KG1 (cell line): ENCODE data around the gene SRP19.
"Not testable (repeated sequence)": the region's sequence is repeated elsewhere in the genome, so short reads cannot be mapped to it uniquely, and the experiment has no call there.

Experiments used
- DNase-seq: peaks from one replicate; lab custom pipeline; 2025; lab: John Stamatoyannopoulos, UW

SRP19 gene

GRCh38 chr5:112870966-112871365, 9.9 kb downstream of the SRP19 start:
- no peak for DNase-seq

GRCh38 chr5:112876362-112876761, 15.3 kb downstream of the SRP19 start:
- no peak for DNase-seq

DNA sequence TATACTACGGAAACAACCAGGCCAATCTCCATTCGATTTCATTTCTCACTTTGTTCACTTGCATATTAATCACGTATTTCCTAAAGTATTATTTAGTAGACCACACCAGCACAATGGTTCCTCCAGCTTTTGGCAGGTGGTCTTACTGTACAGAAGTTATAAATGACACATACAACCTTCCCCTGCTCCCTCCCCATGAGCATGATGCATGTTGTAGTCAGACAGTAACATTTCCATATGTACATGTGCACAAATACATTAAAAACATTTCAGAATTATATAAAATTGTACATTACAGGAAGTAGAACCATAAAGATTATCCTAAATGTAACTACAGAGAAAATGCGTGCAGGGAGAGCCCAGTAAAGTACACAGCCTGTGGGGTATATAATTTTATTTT, 17.0 kb downstream of the SRP19 start:
- DNase-seq: no peak

DNA sequence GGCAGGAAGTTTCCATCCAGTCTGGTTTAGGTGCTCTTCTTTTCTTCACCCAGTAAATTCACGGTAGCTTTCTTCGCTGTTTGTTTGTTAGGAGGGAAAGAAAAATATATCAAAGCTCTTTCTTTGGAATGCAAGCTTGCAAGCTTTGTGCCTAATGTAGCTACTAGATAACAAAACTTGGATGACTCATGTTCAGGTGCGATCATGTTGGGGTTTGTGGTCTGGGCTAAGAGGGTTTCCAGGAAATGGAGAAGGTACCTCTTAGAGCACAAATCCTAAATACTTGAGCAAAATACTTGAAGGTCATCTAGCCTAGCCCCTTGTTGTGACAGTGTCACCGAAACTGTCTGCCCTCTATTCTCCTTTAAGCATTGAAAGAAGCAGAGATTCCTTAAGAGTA, 17.7 kb downstream of the SRP19 start:
- DNase-seq: no peak

DNA sequence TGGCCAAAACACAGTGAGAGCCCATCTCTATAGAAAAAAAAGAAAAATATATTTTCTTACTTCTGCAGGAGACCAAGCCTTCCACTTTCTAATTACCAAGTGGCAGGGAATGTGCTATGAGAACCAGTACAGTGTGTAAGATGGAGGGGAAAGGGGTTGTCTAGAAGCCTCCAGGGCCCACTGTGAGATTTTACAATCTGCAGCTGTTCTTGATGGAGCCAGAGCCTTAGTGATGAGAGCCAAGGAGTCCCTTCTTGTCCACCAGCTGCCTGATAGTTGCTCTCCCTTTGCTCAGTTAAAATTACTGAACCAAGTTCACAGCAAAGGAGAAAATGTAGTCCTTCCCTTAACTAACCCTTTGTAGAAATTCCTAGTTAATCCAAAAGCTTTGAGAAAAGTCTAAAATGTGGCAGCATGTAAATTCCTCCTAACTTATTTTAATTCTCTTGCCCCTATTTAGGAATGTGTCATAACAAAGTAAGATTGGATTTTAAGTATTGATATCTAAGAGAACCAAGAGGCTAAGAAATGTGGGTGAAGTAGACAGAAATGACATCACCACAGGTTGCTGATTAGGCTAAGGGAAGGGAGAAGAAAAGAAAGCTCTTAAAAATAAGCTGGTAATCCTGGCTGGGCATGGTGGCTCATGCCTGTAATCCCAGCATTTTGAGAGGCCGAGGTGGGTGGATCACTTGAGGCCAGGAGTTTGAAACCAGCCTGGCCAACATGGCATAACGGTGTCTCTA, 19.3 kb downstream of the SRP19 start:
- DNase-seq: no peak

DNA sequence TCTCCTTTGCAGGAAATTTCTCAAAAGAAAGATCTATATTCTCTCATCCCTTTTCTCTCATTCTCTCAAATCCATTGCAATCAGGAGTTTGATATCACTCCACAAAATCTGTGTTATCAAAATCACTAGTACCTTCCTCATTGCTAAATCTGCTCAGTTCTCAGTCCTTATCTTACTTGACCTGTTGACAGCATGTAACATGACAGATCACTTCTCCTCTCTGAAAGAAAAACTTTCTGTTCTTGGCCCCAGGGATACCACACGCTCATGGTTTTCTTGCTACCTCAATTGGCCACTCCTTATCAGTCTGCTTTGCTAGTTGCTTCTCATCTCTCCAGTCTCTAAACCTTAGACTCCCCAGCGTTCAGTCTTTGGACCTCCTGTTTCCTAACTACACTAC, 22.1 kb downstream of the SRP19 start:
- no peak for DNase-seq

GRCh38 chr5:112885001-112885400, 23.9 kb downstream of the SRP19 start:
- DNase-seq: no peak

- DNase-seq: no peak
These were observed 25.9 kb downstream of the SRP19 start for GRCh38 chr5:112886975-112887374.

GRCh38 chr5:112892066-112892465, 31.0 kb downstream of the SRP19 start:
- not testable (repeated sequence) for DNase-seq

DNA sequence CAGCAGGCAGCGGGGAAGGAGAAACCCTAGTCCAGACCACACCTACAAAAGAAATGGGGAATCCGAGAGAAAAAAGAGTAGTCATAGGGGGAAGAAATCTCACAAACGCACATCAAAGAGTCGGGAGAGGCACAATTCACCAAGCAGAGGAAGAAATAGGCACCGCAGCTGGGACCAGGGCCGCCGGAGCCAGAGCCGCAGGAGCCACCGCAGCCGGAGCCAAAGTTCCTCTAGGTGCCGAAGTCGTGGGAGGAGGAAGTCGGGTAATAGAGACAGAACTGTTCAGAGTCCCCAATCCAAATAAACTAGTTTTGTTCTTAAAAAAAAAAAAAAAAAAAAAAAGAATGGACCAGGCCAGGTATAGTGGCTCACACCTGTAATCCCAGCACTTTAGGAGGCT, 31.7 kb downstream of the SRP19 start:
- DNase-seq: no peak

DNA sequence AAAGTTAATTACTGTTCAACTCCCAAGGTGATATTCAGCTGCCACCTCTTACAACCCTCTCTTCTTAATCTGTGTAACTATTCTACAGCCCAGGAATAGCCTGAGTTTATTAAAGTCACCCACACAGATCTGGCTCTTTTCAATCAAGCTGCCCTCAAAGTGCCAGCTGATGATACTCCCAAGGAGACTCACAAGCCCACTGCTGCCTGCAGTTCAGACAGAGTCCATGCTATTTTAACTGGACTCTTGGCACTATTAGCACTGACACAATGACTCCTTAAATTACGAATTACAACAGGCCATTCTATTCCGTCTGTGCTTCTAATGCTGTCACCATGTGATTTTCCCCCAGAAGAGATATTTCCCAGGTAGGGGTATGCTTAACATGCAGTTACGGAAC, 34.6 kb downstream of the SRP19 start:
- no peak for DNase-seq

DNA sequence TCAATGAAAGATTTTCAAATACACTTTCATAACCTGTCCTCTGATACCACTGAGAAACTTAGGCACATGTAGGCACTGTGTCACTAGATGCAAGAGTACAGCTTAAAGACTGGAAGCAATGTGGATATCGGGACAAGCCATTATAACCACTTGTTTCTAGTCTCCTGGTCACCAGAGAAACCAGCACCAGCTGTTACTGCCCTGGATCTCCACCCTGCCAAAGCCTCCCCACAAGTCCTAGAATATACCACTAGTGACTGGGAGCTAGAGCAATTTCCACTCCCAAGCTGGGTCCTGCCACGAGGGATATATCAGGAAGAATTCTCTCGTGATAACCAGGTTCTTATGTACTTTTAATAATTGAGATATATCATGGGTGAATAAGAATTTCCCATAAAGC, 41.5 kb downstream of the SRP19 start:
- DNase-seq: no peak

- not testable (repeated sequence) for DNase-seq
These were observed 43.9 kb downstream of the SRP19 start for GRCh38 chr5:112904996-112905395.

DNA sequence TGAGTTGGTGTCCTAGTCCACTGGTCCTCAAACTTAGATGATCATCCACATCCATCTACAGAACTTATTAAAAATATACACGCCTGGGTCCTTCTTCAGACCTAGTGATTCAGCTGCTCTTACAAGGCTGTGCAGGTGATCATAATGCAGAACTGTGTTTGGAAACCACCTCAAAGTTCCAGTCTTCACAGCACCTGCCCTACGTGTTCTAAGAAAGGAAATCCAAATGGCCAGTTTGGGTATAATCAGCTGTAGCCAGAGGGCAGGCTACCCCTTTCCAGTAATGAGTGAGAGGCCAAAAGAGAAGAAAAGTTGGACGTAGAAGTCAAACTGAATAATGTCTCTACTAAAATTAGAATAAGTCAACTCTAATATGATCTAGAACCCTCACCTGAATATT, 45.5 kb downstream of the SRP19 start:
- no peak for DNase-seq

- DNase-seq: no peak
These were observed 46.1 kb downstream of the SRP19 start for GRCh38 chr5:112907166-112907631.

DNA sequence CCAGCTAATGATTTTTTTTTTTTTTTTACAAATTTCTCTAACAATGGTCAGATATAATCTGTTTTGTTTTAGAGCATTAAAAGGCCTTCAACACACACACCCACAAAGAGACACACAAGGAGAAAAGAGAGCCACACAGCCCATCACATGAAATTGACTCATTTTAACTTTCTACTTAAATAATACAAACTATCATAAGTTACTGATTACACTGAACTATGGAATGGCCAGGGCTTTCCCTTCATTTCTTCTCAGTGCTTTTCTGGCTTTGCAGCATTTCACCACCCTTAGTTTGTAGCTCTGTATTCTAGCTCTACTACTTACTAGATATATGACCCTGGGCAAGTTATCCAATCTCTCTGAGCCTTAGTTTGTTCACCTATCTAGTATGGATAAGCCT, 47.8 kb downstream of the SRP19 start:
- no peak for DNase-seq

DNA sequence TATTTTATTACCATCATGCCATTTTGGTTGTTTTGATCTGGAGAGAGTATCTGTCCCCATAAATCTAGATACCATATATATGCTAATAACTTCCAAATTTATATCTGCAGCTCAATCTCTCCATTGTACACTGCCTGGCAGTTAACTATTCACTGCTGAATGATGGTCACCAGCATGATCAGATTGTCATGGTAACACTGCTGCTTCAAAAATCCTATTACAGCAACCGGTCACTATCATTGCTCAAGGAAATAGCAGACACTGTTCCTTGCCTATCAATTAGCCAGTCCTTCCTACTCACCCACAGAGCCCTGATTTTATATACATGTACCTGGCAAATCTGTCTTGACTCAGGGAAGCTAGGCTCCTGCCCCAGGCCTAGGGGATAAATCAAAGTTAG, 49.4 kb downstream of the SRP19 start:
- DNase-seq: no peak

- DNase-seq: no peak
These were observed 53.5 kb downstream of the SRP19 start for GRCh38 chr5:112914584-112914983.

- no peak for DNase-seq
These were observed 54.7 kb downstream of the SRP19 start for GRCh38 chr5:112915831-112916230.

- no peak for DNase-seq
These were observed 56.4 kb downstream of the SRP19 start for GRCh38 chr5:112917453-112917995.

DNA sequence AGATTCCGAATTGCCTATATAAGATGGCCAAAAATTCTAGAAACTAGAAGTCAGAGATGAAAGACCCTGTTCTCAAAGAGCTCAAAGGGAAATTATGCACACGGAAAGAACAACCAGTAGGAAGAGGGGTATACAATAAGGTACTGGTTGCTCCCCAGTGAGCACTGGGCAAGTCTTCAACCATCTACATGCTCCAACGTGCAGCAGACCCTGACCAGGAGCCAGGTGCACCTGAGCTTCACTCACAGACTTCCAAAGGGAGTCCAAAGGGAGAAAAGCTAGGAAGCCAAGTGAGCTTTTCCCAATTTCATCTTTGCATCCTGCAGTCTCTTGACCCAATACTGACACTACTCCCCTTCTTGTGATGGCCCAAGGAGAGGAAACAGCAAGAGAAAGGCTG, 57.0 kb downstream of the SRP19 start:
- no peak for DNase-seq

- no peak for DNase-seq
These were observed 57.6 kb downstream of the SRP19 start for GRCh38 chr5:112918679-112919078.
